Omental fat pad (tissue), 4 donors: ENCODE data around the gene MYH9. TPM values are rescaled to one million over a fixed set of nuclear protein-coding genes. Genes with fewer than 3 reads are reported as not detected.
A peak's percentile ranks its signal among the peaks of the same experiment; 100 is the strongest.
"Not testable (repeated sequence)": the region's sequence is repeated elsewhere in the genome, so short reads cannot be mapped to it uniquely, and the experiment has no call there.

Experiments used
- ATAC-seq: fragments of 150-250 bp; one replicate; pipeline ENCODE4 v1.9.1; 2016; ENCODE audit warnings: mild to moderate bottlenecking, moderate library complexity; ENCODE audit not compliant: low FRiP score
- DNase-seq: peaks from one replicate; pipeline ENCODE4 v3.0.0-alpha.2; 2019; ENCODE audit warnings: low spot score
- CTCF ChIP-seq, 3 donors: fragments of 450-650 bp; IDR thresholded peaks; one replicate each; pipeline ENCODE4 v1.5.1; 2016 to 2017; ENCODE audit warnings: antibody characterized with exemption in 3 of 3, mild to moderate bottlenecking in 3 of 3, moderate library complexity in 2 of 3
- total RNA-seq, 4 donors: library from RNA; depleted of rRNA; stranded (reverse); fragments of >200 nt; gene quantifications; one replicate each; pipeline ENCODE4 v1.1.0, GENCODE V29; 2016

The MYH9 gene
- total RNA-seq, result 100 to 1,000 TPM; 225 to 463 (median 370) TPM

- no peak for TF ChIP-seq CTCF (IDR thresholded peaks at IDR 0.05)
- ATAC-seq (peak; percentile 93), DNase-seq (peak; percentile 97)
These were observed at the start of gene MYH9 for GRCh38 chr22:36387959-36388726. Gene MYH9, minus strand, starts transcription at chr22:36387967. Its CDS starts 38,731 bp downstream, at chr22:36349236.

- no peak for DNase-seq
- no peak for TF ChIP-seq CTCF (IDR thresholded peaks at IDR 0.05)
These were observed 48.0 kb upstream of the MYH9 start for GRCh38 chr22:36435516-36436415.

GRCh38 chr22:36433318-36434231 lies 45.8 kb upstream of the MYH9 start:
- no peak for TF ChIP-seq CTCF (IDR thresholded peaks at IDR 0.05)
- ATAC-seq (no peak), DNase-seq (no peak)

More at GRCh38 chr22:36435516-36436415, 48.0 kb upstream of the MYH9 start:
- no peak for ATAC-seq

- DNase-seq, result no peak
- ATAC-seq, result no peak
- TF ChIP-seq CTCF (IDR thresholded peaks at IDR 0.05), result no peak
These were observed 45.0 kb upstream of the MYH9 start for GRCh38 chr22:36432592-36433317.

- DNase-seq (no peak), ATAC-seq (no peak)
- no peak for TF ChIP-seq CTCF (IDR thresholded peaks at IDR 0.05)
These were observed 44.2 kb upstream of the MYH9 start for GRCh38 chr22:36431977-36432376.

GRCh38 chr22:36430863-36431262 lies 43.1 kb upstream of the MYH9 start:
- TF ChIP-seq CTCF (IDR thresholded peaks at IDR 0.05), result no peak
- ATAC-seq (no peak), DNase-seq (no peak)

GRCh38 chr22:36427952-36428351 lies 40.2 kb upstream of the MYH9 start:
- not testable (repeated sequence) for DNase-seq, ATAC-seq
